Germinal center (tissue), 1 donor: ENCODE measurements around the gene LIMD2.
A peak's percentile ranks its signal among the peaks of the same experiment; 100 is the strongest.
"Not testable (repeated sequence)": the region's sequence is repeated elsewhere in the genome, so short reads cannot be mapped to it uniquely, and the experiment has no call there.

ENCODE experiments used
- DNase-seq: peaks from one replicate; pipeline ENCODE4 v3.0.0; 2012; ENCODE audit warnings: mixed read lengths, low spot score

The LIMD2 gene

DNA sequence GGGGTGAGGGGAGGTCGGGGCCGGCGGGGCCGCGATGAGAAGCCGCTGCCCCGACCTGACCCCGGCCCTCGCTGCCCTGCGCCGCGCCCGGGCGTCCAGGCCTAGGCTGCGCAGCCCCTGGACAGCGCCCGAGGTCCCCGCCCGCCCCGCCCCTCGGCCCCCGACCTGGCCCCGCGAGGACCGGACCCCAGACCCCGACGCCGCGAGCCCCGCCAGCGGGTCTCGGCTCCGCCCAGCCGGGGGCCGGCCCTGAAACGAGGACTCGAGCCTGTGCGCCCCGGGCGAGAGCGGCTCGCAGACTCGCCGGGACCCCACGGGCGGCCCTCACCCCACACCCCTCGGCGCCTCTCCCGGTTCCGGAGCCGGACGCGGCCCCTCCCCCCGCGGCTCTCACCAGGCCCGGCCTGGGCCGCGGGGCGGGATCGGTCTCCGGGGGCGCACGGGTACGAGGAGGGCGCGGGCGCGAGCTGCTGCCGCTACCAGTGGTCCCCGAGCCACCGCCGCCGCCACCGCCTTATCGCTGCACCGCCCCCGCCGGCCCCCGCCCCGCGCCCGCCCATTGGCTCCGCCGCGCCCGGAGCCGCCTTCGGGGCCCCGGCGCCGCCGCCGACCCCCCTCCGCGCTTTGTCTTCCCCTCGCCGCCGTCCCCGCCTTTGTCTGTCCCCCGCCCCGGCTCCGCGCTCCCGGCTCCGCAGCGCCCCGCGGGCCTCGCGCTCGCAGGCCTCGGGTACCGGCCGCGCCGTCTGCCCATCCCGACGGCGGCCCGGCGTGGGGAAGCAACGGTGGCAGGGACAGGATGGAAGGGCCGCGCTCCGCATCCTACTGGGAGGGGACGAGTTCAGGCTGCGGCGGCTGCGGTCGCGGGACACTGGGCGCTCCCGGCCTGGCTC lies at the start of gene LIMD2:
Gene LIMD2, minus strand, starts transcription at position 488 of the 890 bp plus-strand sequence. CDS start 827 bp downstream, outside the sequence.
- peak; percentile 89 for DNase-seq

DNA sequence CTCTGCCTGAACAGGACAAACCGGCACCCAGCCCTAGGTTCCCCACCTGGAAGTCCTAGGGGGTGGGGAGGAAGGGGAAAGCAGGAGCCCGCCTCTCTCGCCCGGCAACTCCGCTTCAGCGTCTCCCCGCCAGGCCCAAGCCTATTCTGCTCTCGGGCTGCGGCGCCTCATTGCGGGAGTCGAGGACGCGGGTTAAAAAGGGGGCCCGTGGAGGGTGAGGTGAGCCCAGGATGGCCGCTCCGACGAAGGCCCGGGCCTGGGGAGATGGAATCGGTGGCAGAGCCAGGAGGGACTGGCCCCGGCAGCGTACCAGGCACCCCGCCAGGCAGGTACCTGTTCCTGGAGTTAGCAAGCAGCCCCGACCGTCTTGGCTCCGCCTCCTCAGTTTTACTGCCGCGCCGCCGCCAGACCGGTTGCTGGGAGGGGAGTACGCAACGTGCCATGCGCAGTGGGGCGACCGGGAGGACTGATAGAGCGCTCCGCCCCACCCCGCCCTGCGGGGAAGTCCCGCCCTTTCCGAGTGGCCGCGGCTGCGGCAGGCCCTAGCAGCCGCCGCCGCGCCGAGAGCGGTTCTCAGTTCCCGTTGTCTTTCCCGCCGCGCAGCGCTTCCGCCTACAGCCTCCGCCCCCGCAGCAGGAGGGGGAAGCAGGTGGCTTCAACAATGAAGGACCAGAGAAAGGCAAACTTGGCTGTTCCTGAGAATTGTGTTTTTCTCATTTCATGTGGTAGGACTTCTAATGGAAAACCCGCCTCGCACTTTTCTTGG lies 41.7 kb upstream of the LIMD2 start, which contains the start of gene STRADA:
Gene STRADA, minus strand, starts transcription at position 392 of the 766 bp plus-strand sequence. CDS start 13,430 bp downstream, outside the sequence.
- peak; percentile 97 for DNase-seq

DNA sequence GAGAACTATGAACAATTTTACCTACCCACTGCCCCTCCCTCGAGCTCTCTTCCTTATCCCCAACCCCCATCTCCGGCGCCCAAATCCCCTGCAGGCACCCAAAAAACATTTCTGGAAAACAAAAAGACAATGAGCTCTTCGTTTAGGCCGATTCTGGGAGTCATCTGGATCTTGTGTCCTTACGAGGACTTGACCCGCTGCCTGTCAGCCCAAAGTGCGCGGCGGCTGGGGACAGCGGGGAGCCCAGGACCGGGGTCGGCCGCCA lies 41.1 kb upstream of the LIMD2 start:
- no peak for DNase-seq

DNA sequence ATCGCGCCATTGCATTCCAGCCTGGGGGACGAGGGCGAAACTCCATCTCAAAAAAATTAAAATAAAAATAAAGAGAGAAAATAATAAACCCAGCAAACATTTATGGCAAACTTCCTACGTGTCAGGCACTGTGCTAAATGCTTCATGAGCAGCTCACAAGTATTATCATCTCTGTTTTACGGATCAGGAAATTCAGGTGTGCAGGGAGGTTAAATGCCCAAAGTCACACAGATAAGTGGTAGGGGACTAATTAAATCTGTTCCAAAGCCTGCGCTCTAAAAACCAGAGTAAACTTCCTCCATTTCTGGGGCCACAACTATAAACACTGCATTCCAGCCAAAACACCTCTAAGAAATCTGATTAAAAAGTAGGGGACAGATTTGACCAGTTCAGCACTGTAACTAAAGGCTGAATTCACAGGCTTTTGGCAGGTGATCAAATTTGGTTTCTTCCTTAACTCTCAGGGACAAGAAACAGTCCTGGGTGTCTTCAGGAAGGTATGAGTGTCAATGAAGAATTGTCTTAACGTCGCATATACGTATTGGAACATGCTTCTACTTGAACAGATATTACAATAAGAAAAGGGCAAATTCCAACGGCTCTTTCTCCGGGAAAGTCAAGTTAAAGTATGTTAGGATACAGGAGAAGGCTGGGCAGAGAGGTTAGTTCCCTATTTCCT lies 40.7 kb upstream of the LIMD2 start:
- peak; percentile 4 for DNase-seq

DNA sequence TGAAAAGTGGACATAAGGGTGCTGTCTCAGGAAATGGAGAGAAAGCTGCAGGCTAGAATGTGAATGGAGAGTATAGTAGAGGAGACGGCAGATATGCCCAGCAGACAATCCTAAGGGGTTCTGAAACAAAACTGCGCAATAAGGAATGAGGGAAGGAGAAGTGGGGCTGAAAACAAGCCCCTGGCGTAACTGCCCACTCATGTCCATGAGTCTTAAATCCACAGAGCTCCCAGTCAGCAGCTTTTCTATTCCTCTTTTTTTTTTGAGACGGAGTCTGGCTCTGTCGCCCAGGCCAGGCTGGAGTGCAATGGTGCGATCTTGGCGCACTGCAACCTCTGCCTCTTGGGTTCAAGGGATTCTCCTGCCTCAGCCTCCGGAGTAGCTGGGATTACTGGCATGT lies 35.8 kb upstream of the LIMD2 start:
- DNase-seq, result no peak

DNA sequence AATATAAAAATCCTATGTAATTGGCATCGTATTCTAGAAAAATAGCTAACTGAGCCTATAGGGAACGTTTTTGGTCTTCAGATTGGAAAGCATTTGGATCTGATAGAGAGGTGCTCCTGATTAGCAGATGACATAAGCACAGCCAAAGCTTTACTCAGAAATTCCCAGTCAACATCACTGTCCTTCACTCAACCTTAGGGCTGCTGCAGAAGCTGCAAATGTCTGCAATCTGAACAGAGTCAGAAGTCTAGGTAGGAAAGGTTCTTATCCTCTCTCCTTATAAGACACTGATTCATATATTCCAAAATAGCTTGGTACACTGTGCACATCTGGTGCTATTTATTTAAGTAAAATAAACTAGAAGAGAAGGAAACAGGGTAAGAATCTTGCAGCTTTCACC lies 22.5 kb upstream of the LIMD2 start:
- DNase-seq, result no peak

DNA sequence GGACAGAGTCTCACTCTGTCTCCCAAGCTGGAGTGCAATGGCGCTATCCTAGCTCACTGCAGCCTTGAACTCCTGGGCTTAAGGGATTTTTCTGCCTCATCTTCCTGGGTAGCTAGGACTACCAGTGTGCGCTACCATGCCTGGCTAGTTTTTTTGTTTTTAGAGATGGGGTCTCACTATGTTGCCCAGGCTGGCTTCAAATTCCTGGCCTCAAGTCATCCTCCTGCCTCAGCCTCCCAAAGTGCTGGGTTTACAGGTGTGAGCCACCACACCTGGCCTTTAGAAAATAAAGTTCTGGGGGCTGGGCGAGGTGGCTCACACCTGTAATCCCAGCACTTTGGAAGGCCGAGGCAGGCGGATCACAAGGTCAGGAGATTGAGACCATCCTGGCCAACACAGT lies 20.3 kb upstream of the LIMD2 start:
- DNase-seq, result not testable (repeated sequence)

DNA sequence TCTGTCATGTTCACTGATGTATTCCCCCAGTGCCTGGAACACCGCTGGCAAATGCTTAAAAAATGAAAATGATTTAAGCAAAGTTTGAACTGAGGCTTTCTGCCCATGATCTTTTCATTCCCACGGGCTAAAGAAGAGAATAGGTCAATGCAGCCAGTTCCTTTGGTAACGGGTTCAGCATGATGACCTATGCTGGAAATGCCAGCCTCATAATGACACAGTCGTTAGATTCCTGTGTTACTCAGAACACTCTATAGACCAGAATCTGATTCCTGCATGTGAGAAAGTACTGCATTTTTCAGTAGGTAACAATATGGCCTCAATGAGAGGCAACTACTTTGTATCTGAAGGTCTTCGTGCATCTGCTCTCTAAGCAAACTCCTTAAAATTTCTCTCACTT lies 19.1 kb upstream of the LIMD2 start:
- no peak for DNase-seq

DNA sequence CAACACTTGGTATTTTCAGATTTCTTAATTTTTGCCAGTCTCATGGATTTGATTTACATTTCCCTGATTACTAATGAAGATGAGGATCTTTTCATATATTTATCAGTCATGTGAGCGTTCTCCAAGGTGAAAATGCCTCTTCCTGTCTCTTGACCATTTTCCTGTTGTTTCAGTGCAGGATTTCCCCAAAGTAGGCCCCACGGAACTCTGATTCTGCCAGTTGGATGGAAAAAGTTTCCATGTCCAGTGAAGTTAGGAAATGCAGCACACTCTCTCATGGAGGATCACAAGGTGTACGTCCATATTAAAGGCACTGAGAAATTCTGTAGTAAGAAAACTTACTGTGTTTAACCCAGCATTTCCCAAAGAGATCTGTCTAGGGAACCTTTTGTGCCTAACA lies 16.5 kb upstream of the LIMD2 start:
- DNase-seq, result no peak

DNA sequence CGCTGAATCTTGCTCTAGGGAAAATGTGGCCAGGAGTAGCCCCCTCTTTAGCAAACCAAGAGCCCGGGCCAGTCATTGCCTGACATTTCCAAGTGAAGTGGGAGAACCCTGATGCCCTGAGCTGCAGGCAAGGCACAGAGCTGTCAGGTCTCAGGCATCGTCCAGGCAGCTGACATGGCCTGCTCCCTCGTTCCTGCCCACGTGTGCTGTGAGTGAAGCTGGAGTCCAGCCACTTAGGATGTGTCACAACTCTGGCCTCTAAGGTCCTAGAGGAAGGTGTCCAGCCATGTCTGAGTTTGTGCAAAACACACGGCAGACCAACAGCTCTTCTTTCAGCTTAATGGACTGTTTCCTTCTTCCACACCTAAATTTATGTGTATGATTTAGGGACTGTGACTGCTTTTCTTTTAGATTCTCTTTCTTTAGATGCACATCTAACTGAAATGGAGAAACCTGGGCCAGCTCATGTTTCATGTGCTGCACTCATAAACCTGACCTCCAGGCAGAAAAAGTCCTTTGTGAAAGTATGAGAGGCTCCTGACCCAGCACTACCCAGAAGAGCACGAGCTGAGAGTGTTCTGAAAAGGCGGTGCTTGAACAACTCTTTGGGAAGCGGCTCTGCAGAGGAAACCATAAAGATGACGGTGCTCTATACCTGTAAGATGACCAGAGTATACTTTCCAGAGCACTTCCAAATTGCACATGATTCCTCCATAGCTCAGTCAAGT lies 14.8 kb upstream of the LIMD2 start:
- no peak for DNase-seq

DNA sequence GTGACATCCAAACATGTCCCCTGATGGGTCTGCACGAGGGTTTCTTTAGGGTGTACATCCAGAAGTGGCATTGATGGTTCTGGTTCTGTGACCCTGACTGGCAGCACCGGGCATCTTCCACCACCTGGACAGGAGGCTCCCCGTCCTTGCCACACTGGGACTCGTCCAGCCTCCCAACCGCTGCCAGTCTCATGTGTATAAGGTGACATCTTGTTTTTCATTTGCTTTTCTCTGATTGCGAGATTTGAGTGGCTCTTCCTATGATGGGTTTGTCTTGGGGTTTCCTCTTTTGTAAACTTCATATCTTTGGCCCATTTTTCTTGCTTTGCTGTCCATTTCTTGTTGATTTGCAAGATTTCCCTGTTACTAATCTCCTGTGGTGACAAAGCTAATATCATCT lies 9.2 kb upstream of the LIMD2 start:
- no peak for DNase-seq

DNA sequence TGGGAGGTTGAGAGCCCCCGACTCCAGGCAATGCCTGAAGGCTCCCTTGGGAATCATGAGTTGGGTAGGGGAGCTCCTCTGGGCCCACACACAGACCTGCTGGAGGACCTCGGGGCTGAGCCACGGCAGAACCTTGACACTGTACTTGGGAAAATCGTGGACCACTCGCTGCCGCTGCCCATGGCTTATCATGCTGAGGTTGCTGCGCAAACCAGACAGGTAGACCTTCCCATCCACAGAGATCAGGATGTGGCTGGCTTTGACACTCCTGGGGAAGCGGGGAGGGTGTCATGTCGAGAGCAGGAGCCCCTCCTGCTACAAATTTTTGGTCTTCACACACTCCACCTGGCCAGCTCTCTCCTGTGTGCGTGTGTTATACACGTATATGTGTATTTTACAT lies 7.2 kb upstream of the LIMD2 start:
- no peak for DNase-seq

DNA sequence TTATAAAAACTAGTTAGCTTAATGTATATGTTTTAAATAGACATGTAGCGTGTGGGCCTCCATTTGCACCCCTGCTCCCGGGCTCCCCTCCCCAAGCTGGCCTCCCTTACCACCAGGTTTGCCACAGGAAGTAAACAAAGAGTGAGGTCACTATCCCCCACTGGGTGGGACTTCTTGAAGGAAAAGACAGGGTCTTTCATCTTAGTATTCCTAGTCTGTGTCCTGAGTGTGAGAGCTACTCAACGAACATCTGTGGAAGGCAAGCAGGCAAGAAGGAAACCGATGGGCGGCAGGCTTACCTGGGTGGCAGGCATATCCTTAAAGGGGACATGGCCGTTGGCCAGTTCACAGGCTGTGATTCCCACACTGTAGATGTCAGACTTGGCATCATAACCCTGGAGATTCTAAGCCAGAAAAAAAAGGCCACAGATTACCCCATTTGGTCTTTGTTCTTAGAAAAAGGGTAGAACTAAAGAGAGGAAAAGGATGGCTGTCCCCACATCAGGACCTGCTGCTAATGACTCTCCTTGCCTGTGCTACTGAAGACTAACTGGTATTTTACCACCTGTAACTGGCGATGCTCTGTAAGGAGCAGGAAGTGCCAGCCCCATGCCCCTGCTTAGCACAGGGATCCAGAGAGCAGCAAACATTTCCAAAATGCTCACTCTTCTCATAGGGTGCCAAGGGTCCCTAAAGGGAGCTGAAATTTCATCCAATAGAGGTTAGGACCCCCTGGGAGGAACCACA lies 6.6 kb upstream of the LIMD2 start:
- DNase-seq, result no peak

DNA sequence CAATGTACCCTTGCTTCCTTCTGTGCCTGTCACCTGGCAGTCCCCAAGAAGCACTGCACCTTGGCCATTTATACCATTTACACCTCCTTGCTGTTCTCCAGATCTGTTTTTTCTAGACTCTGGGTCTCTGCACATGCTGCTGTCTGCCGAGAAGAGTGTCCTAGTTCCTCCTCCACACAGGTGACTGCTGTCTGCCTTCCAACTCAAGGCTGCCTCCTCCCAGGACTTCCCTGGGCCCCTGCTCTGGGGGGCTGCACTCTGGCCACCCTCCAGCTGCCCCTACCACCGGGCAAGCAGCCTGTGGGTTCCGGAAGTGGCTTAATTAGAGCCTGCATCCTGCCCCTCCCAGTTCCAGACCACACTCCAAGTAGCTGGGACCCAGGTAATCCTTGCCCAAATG lies 5.7 kb upstream of the LIMD2 start:
- no peak for DNase-seq

DNA sequence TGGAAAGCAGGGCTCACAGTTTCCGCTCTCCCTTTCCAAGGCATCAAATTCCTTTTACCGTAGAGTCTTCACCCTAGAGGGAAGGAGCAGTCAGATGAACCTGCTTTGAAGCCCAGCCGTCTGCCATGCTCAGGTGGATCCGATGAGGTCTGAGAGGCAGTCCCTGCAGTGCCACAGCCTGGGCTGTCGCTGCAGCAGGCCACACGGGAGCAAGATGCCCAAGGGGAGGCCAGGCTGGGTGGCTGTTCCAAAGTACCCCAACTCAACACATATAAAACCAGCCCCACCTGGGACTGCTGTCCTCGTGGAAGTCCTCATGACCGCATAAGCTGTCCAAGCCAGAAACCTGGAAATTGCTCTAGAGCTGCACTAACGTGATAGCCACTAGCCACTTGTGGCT lies 4.9 kb upstream of the LIMD2 start:
- no peak for DNase-seq

DNA sequence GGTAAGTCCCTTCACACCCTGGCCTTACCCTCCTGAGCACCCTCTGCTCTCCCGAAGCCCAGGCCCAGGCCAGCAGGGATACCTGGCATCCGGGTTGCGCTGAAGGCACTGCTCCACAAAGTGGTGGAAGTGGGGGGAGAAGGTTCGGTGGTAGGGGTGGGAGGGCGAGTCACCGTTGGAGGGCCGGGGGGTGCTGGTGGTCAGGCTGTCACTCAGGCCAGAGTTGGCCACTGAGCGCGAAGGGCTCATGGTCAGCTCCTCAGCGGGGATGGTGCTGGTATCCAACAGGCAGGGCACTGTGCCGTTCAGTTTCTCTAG lies 4.3 kb upstream of the LIMD2 start:
- no peak for DNase-seq

DNA sequence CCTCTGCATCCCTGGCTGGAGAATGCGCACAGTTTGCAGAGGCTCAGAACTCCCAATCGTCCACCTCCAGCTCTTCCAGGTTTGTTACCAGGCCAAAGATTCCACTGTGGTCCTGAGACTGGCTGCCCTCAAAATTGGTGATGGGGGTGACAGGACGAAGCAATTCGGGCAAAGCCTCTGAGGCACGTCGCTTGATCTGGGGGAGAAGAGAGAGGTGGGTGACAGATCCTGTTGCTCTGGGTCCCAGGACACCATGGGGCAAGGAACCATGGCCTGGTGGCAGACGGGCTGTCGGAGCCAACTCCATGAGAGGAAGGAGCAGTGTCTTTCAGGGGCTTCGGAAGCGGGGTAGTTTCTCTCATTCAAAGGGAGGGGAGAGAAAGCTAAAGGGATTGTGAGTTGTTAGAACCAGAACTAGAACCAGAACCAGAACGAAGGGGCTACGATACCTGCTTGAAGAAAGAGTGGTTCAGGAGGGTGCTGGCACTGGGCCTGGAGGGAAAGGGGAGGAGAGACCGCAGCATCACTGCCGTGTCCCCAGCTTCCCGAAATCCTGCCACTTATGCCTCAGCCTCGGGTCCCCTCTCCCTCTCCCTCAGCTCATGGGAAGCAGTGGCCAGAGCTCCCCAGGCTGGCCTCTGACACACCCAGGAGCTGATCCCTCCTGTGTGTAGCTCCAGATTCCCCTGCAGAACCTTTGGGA lies 3.8 kb upstream of the LIMD2 start:
- DNase-seq, result no peak

DNA sequence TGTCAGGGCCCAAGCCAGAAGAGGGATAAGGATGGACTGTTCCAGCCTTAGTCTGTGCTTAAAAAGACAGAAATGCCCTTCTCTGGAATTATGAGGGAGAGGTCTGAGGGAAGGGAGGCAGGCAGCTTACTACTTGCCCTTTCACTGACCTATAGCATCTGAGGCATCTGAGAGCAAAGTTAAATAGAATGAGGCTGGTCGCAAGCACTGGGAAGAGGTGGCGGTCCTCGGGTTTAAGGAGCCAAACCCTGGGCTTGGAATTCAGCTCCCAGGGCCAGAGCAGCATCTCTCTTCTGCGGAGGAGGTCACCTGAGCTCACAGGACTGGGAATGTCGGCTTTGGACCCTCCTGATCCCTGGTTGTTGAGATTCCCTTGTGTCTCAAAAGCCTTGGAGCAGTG lies 3.1 kb upstream of the LIMD2 start:
- no peak for DNase-seq

DNA sequence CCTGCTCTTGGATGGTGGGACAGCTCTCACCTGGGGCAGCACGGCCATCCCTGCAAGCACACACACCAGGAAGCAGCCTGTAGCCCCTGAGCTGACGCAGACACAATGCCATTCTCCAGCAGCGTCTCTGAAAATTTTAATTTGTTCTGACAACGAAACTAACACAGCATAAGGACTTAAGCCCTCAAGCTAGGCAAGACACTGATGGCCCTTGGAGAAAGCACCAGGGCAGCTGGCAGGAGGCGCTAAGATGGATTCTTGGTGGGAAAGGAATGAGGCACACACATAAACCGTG lies 2.7 kb upstream of the LIMD2 start:
- DNase-seq, result no peak

DNA sequence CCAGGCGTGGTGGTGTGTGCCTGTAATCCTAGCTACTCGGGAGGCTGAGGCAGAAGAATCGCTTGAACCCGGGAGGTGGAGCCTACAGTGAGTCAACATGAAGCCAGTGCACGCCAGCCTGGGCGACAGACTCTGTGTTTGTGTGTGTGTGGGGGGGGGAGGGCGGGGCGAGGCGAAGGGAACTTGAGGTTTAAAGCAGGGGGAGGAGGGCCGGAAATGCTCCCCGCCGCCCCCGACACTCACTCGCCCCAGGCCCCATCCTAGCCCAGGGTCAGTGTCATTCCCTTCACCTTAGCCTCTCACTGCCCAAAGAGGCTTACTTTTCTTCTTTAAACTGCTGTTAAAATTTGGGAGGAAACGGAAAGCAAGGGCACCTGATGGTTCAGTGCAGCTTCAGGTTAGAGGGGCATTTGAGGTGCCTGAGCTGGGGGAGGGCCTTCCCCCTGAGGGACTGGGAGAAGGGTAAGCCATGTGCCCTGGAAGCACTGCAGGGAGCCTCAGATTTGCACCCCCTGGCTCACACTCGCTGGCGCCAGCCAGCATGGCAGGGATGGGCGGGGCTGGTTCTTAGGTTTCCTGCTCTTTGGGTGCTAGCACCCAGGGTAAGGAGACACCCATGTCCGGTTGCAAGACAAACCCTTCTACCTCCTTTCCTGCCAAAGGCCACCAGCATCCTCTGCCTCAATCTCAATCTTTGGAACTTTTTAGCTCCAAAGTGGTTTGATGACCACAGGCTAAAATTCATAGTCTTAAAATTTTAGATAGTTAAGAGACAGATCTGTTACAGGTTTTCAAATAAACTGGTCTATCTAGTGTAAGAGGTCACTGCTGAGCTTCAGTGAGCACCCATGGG lies 2.2 kb upstream of the LIMD2 start:
- DNase-seq, result peak; percentile 51
